HepG2 (cell line): ENCODE data around the gene CCL27. TPM values are rescaled to one million over a fixed set of nuclear protein-coding genes. Genes with fewer than 3 reads are reported as not detected.

Experiments
- ATAC-seq: fragments of 200-7000 bp; cut with Tn5 transposase; 3 replicates; pipeline ENCODE4 v1.9.1; 2020; ENCODE audit warnings: mild to moderate bottlenecking, moderate library complexity
- BruUV-seq: library from RNA; stranded (reverse); fragments of 400-500 nt; replicated peaks from 2 replicates; lab custom pipeline; 2021; lab: Mats Ljungman, UMichigan
- CTCF ChIA-PET: fragments of 300-600 bp; formaldehyde crosslinking; extraction: SDS; loops from one replicate; lab custom pipeline; 2021; ENCODE audit warnings: low total read pairs, inconsistent platforms, low intra/inter-chr PET ratio; lab: Yijun Ruan, JAX
- POLR2A ChIA-PET: fragments of 350-600 bp; sonication (Branson Sonifier 250); formaldehyde crosslinking; loops from one replicate; lab custom pipeline; 2020; ENCODE audit warnings: antibody characterized with exemption, inconsistent platforms; lab: Yijun Ruan, JAX
- DNase-seq: peaks from one replicate; pipeline ENCODE4 v3.0.0-alpha.2; 2015; ENCODE audit warnings: low spot score
- FAIRE-seq: peaks from 3 replicates; lab custom pipeline; 2011; peaks lifted over from hg19 to GRCh38; lab: Jason Lieb, UNC
- H2AFZ ChIP-seq: one replicate; pipeline ENCODE4 v1.6.1; 2011; ENCODE audit warnings: low read length, inconsistent platforms
- H3K27ac ChIP-seq: fragments of 300-600 bp; 3 replicates; pipeline ENCODE4 v1.8.0; 2011; ENCODE audit warnings: mixed run types, mild to moderate bottlenecking, mixed read lengths, low read length, inconsistent platforms; ENCODE audit not compliant: insufficient read depth; ENCODE audit errors: extremely low read length
- H3K27me3 ChIP-seq, 2 experiments: fragments of 200-600 bp in 1 of 2; 2 replicates in 1 of 2; 3 replicates in 1 of 2; pipeline versions ENCODE4 v1.6.0 to v1.8.0; 2011; ENCODE audit warnings: low read length in 2 of 2, mild to moderate bottlenecking in 2 of 2, moderate library complexity in 2 of 2, inconsistent platforms in 1 of 2; ENCODE audit not compliant: insufficient read depth in 2 of 2, control insufficient read depth in 1 of 2
- H3K36me3 ChIP-seq, 2 experiments: fragments of 200-600 bp in 1 of 2; replicated peaks in 1 of 2; 2 replicates in 1 of 2; 3 replicates in 1 of 2; pipeline versions ENCODE4 v1.5.1 to v1.8.0; 2011; ENCODE audit warnings: low read length in 2 of 2, inconsistent platforms in 1 of 2; ENCODE audit not compliant: insufficient read depth in 2 of 2, control insufficient read depth in 1 of 2
- H3K4me1 ChIP-seq: 2 replicates; pipeline ENCODE4 v1.5.1; 2012; ENCODE audit warnings: low read length, inconsistent platforms; ENCODE audit not compliant: insufficient read depth
- H3K4me2 ChIP-seq: 2 replicates; pipeline ENCODE4 v1.6.0; 2011; ENCODE audit warnings: low read depth, low read length, inconsistent platforms
- H3K4me3 ChIP-seq, 3 experiments: fragments of 200-600 bp in 1 of 3; sonication (generic), shearing (Covaris generic) in 1 of 3; replicated peaks in 1 of 3; 2 replicates each; pipeline ENCODE4 v1.5.1; 2011 to 2016; ENCODE audit warnings: low read length in 3 of 3, inconsistent platforms in 2 of 3, low read depth in 2 of 3, mild to moderate bottlenecking in 2 of 3, control low read depth in 1 of 3, mixed read lengths in 1 of 3; ENCODE audit not compliant: insufficient read depth in 1 of 3
- H3K79me2 ChIP-seq: one replicate; pipeline ENCODE4 v1.6.1; 2011; ENCODE audit warnings: low read length, inconsistent platforms; ENCODE audit not compliant: insufficient read depth
- H3K9ac ChIP-seq: 2 replicates; pipeline ENCODE4 v1.6.0; 2011; ENCODE audit warnings: mild to moderate bottlenecking, low read depth, low read length, inconsistent platforms; ENCODE audit not compliant: insufficient read depth
- H3K9me3 ChIP-seq: 2 replicates; pipeline ENCODE4 v1.5.1; 2012; ENCODE audit warnings: mild to moderate bottlenecking, low read length
- H4K20me1 ChIP-seq: 2 replicates; pipeline ENCODE4 v1.6.0; 2011; ENCODE audit warnings: inconsistent platforms, mild to moderate bottlenecking, low read length, moderate library complexity; ENCODE audit not compliant: insufficient read depth
- RBM22 ChIP-seq: fragments of 200-400 bp; formaldehyde crosslinking; optimal IDR thresholded peaks from 2 replicates; pipeline ENCODE3; 2017; ENCODE audit warnings: mild to moderate bottlenecking, low read length, moderate library complexity
- ZBTB38 ChIP-seq: sonication (generic); formaldehyde crosslinking; IDR thresholded peaks from 2 replicates; pipeline ENCODE4 v1.5.1; 2020; ENCODE audit warnings: mild to moderate bottlenecking, missing genetic modification reagents
- ZNF350 ChIP-seq: sonication (generic); formaldehyde crosslinking; IDR thresholded peaks from 2 replicates; pipeline ENCODE4 v1.4.0; 2020; ENCODE audit warnings: mild to moderate bottlenecking, low read depth, missing genetic modification reagents, borderline replicate concordance
- ZNF501 ChIP-seq: sonication (generic); formaldehyde crosslinking; IDR thresholded peaks from 2 replicates; pipeline ENCODE4 v1.5.1; 2020; ENCODE audit warnings: mild to moderate bottlenecking, moderate library complexity, missing genetic modification reagents
- ZNF549 ChIP-seq: sonication (generic); formaldehyde crosslinking; IDR thresholded peaks from 2 replicates; pipeline ENCODE4 v1.5.0; 2020; ENCODE audit warnings: missing genetic modification reagents
- WGBS: methylation state at CpG from one replicate; pipeline ENCODE4 v1.1.6; 2017; ENCODE audit warnings: low lambda C conversion rate; 5-methylcytosine and 5-hydroxymethylcytosine counted together
- in situ Hi-C: cut with HindIII; loops from 2 replicates; pipeline ENCODE4 v1.10.0; 2017; ENCODE audit warnings: low pct_unique_long_range_greater_than_20kb; ENCODE audit not compliant: extremely low pct_ligation_motif_present
- intact Hi-C: fragments of 100-400 bp; cut with micrococcal nuclease; formaldehyde crosslinking; loops from one replicate; pipeline ENCODE4 v1.10.0; 2022; ENCODE audit not compliant: unreplicated experiment
- polyA plus RNA-seq, 8 experiments: library from polyadenylated mRNA; depleted of rRNA in 3 of 8; stranded (reverse) in 7 of 8; unstranded in 1 of 8; fragments of >200 nt; fragmentation: Illumina TruSeq in 4 of 8; extraction: Trizol in 4 of 8; gene quantifications; 2 replicates each; pipeline versions ENCODE4 v1.2.1 to v1.2.3, GENCODE V29; 2011 to 2016; ENCODE audit warnings: low read depth in 4 of 8, missing spikeins in 1 of 8, mixed read lengths in 1 of 8; ENCODE audit not compliant: insufficient read depth in 1 of 8
- total RNA-seq, 5 experiments: library from RNA; depleted of rRNA; stranded (reverse); fragments of >200 nt; fragmentation: Illumina TruSeq; extraction: Trizol; gene quantifications; 2 replicates each; pipeline ENCODE4 v1.2.3, GENCODE V29; 2016; ENCODE audit warnings: low read depth in 1 of 5

The CCL27 gene
- total and polyA plus RNA-seq, 2 of the 13 experiments (the other 11 are each of a cell fraction or from before 2014, with no cell fraction given): not detected

DNA sequence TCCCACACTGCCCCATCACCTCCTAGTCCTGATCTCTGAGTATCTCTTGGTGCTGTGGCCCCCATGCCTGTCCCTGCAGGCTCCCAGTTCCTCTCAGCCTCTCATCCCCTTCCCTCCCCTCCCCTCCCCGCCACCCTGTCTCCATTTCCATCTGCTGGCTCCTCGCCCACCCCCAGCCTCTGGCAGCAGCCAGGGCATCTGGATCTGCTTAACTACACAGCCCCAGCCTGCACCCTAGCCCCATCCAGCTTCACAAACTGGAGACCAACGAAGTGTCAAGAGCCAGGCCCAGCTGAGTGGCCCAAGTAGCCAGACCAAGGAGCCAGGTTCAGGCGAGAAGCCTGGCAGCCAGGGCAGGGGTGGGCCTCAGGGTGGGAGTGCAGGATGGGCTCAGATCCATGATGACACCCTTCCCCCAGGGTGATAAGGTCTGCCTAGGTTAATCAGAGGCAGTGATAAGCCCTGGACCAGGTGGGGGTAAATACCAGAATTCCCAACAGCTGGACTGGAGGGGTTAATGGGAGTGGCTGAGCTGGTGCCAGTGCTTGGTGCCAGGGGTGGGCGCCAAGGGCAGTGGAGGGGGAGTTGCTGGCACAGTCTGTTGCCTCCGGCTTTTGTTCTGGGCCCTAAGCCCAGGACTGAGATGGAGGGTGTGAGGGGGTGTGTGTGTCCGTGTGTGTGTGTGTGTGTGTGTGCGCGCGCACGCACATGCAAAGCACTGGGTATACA is 8.0 kb downstream of the CCL27 start:
- Histone ChIP-seq H3K36me3 (peaks cover 0 to 4% of the 10 kb centered on the region in 2 experiments; a peak in 3 of 5 replicates), H3K9me3 (no peaks in the 10 kb centered on the region), H3K27ac (no peak overlapping the region)
- POLR2A ChIA-PET: interaction anchor here (1.0 to 2.3 kb wide), 2 partner anchors 9 to 17 kb away, joined by 5 to 14 read pairs; partner anchors contain the start of genes GALT and SIGMAR1
- ATAC-seq: no peak
- WGBS: 68% methylated on average over 11 of the region's 11 CpGs
- intact Hi-C loops: no loop called here
- no TSS peak for BruUV-seq
- no peak for TF ChIP-seq ZBTB38 (CRISPR knock-in tag)
- no peak for TF ChIP-seq ZNF501 (CRISPR knock-in tag)
- no peak for TF ChIP-seq ZNF350 (CRISPR knock-in tag)
- no peak for TF ChIP-seq RBM22
- TF ChIP-seq ZNF549 (CRISPR knock-in tag): no peak
- TF ChIP-seq, all 625 proteins: peak for 0
- H3K4me1 ChIP-seq: peaks cover 39% of the 10 kb centered on the region
- no peak overlapping the region for H2AFZ ChIP-seq
- H3K9ac ChIP-seq: no peak overlapping the region
- in situ Hi-C loops: no loop called here
- FAIRE-seq: no peak
- no peaks in the 10 kb centered on the region for H4K20me1 ChIP-seq
- no peak overlapping the region for H3K4me2 ChIP-seq
- H3K27me3 ChIP-seq: no peaks in the 10 kb centered on the region; a peak in 3 of 5 replicates
- no peak overlapping the region for H3K4me3 ChIP-seq
- no peaks in the 10 kb centered on the region for H3K79me2 ChIP-seq
- CTCF ChIA-PET: no interaction called here
- no peak for DNase-seq
